Left hindlimb (tissue), 1 donor: Measurements from ENCODE around the gene ATP2C2.
"Not testable (repeated sequence)": the region's sequence is repeated elsewhere in the genome, so short reads cannot be mapped to it uniquely, and the experiment has no call there.

Experiments
- DNase-seq: peaks from one replicate; pipeline ENCODE4 v3.0.0-alpha.2; 2018

Gene ATP2C2

GRCh38 chr16:84403435-84403834 is 35.1 kb downstream of the ATP2C2 start:
- not testable (repeated sequence) for DNase-seq

GRCh38 chr16:84404324-84404723 is 36.0 kb downstream of the ATP2C2 start:
- DNase-seq, result no peak

GRCh38 chr16:84404936-84405639 is 36.8 kb downstream of the ATP2C2 start:
- DNase-seq, result no peak

GRCh38 chr16:84406006-84406963 is 37.9 kb downstream of the ATP2C2 start:
- DNase-seq, result no peak

- no peak for DNase-seq
Observed at GRCh38 chr16:84407588-84408313, 39.4 kb downstream of the ATP2C2 start.

- DNase-seq, result no peak
Observed at GRCh38 chr16:84408314-84408690, 40.0 kb downstream of the ATP2C2 start.

- DNase-seq, result no peak
Observed at GRCh38 chr16:84408856-84409255, 40.5 kb downstream of the ATP2C2 start.

- no peak for DNase-seq
Observed at GRCh38 chr16:84410361-84411138, 42.2 kb downstream of the ATP2C2 start.

GRCh38 chr16:84411768-84412167 is 43.4 kb downstream of the ATP2C2 start:
- no peak for DNase-seq

- no peak for DNase-seq
Observed at GRCh38 chr16:84412262-84412661, 43.9 kb downstream of the ATP2C2 start.

- DNase-seq, result no peak
Observed at GRCh38 chr16:84413244-84414004, 45.1 kb downstream of the ATP2C2 start.

GRCh38 chr16:84414789-84415326 is 46.5 kb downstream of the ATP2C2 start:
- no peak for DNase-seq

- DNase-seq, result no peak
Observed at GRCh38 chr16:84416407-84417321, 48.3 kb downstream of the ATP2C2 start.

- no peak for DNase-seq
Observed at GRCh38 chr16:84418056-84418849, 49.9 kb downstream of the ATP2C2 start.

- DNase-seq, result no peak
Observed at GRCh38 chr16:84419730-84420129, 51.4 kb downstream of the ATP2C2 start.

GRCh38 chr16:84420556-84420955 is 52.2 kb downstream of the ATP2C2 start:
- not testable (repeated sequence) for DNase-seq

- DNase-seq, result no peak
Observed at GRCh38 chr16:84421081-84421937, 53.0 kb downstream of the ATP2C2 start.

- DNase-seq, result no peak
Observed at GRCh38 chr16:84421938-84422220, 53.5 kb downstream of the ATP2C2 start.

GRCh38 chr16:84423416-84423837 is 55.1 kb downstream of the ATP2C2 start:
- DNase-seq, result no peak
